GM19023 (cell line): ENCODE results near the gene ARFGAP2.
"Not testable (repeated sequence)": the region's sequence is repeated elsewhere in the genome, so short reads cannot be mapped to it uniquely, and the experiment has no call there.

Source experiments
- ATAC-seq: cut with Tn5 transposase; IDR thresholded peaks from one replicate; pipeline ENCODE4 v1.9.1; 2021; ENCODE audit warnings: mild to moderate bottlenecking, moderate library complexity; ENCODE audit not compliant: unreplicated experiment

The ARFGAP2 gene

DNA sequence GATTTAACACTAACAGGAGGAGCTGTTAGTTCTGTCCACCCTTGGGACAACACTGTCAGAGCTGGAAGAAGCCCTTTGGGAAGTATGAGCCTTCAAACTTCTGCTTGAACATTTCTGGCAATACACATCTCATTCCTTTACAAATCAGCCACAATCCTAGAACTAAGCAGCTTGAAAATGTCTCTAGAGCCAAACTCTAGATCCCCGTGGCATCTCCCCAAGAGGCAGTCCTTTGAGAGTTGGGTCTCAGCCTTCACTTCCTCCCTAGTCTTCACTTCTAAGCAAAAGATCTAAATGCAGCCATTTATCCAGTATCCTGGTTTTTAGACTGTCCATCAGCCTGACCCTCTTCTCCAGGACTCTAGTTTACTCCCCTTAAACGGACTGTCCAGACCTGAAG lies 26.9 kb downstream of the ARFGAP2 start:
- no peak for ATAC-seq

DNA sequence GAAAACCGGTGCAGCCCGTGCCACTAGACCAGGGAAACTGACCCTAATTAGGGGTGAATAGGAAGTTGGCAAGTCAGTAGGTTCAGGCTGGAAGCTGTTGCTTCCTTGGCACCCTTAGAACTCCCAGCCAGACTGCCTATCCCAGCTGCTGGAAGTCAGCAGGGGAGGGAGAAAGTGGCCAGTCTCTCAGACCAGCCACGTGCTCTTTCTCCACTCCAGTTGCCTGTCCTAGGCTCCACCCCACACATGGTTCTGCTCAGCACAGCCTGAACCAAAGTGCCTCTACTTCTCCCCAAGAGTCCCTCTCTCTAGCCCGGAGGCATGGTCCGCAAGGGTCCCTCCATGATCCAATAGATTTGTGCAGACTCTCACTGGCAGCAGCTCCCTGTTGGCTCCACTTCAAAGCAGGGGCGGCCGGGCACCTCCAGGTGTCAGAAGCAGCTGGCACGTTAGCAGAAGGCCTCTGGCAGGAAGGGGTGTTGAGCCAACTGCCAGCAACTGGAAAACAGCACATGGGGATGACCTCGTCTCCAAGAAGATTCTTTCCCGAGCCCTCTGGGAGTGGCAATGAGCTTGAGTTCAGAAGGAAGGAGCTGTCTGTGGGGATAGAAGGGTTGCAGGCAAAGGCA lies 27.7 kb downstream of the ARFGAP2 start:
- ATAC-seq: no peak

DNA sequence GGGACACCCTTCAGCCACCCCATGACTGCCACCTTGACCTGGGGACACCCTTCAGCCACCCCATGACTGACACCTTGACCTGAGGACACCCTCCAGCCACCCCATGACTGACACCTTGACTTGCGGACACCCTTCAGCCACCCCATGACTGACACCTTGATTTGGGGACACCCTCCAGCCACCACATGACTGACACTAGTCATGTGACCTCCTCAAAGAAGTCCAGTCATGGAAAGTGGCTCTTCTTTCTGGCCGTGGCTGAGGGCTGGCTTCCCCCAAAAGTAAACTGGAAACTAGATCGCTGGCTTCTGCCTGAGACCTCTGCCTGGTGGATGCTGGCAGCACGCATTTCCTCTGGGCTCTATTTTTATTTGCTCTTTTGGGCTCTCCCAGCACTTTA lies 28.4 kb downstream of the ARFGAP2 start:
- no peak for ATAC-seq

DNA sequence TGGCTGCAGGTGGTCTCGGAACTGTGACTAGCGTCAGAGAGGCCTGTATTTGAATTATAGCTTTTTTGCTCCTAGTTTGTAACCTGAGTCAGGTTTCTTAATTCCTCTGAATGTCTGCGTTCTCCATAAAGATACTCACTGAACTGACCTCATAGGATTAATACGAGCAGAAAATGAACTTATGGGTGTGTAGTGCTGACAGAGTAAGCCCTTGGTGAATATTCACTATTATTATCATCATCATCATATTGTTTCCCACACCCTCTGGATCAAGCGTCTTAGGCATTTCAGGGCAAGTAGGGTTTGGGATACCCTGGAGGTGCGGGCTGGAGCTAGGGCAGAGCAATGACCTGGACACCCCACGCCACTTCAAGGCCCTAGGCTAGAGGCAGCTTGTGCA lies 29.0 kb downstream of the ARFGAP2 start:
- ATAC-seq: no peak

DNA sequence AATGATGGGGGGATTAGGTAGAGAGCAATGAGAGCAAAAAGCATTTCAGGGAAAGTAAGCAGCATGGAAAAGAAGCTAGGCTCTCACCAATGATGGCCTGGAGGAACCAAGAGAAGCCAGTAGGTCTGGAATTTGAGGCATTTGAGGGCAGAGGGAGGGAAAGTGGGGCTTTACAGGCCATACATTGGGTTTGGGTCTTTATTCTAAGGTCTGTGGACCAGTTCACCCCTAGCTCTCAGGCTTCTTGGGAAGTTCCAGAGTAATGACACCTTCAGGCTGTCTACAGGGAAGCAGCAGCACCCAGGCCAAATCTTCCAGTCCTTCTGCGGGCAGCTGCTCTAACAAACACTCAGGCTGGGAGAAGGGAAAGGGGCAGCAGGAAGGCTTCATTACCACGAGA lies 29.4 kb downstream of the ARFGAP2 start:
- ATAC-seq: no peak

DNA sequence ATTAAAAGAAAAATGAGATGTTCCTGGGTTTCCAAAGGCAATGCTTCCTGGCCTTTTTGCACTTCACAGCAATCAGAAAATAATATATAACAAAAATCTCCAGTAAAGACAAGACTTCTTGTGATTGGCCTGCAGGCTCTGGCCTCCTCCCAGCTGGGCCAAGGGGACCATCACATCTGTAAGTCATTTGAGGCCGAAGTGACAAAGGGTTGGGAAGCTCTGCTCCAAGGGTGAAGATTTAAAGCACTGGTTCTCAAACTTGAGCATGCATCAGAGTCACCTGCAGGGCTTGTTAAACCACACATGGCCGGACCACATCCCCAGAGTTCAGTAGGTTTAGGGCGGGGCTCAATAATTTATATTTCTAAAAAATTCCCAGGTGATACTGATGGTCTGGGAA lies 32.1 kb downstream of the ARFGAP2 start:
- ATAC-seq: no peak

DNA sequence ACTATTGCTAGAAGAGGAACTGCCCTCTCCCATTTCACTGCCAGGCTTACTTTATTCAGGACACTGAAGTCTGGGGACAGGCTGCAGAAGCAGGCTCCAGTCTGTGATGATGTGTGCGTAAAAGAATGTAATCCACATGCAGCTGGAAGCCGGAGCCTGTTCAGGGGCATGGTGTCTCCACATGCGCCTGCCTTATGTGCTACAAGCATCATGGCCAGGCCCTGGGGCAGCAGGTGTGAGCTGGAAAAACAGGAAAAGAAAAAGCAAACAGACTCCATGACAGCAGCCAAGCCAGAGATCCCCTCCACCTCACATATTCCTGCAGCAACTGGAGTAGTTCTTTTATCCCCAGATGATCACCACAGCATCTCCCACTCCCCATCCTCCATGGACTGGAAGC lies 33.4 kb downstream of the ARFGAP2 start:
- ATAC-seq: no peak

DNA sequence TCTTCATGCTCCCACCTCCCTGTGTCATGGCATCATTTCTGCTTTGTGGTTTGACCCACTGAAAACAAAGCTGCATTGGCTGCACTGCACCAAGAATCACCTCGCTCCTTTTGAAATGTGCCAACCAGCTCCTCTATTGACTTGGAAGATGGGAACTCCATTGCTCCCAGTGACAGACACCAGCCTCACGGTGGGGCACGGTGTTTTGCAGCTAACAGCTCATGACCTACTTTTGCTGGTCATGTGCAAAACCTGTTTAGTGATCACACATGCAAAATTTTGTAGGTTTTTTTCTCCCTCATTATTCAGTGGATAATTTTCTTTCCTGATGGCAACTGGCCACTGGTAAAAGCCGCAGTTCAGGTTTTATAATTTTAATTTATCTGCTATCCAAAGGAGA lies 36.8 kb downstream of the ARFGAP2 start:
- ATAC-seq: no peak

DNA sequence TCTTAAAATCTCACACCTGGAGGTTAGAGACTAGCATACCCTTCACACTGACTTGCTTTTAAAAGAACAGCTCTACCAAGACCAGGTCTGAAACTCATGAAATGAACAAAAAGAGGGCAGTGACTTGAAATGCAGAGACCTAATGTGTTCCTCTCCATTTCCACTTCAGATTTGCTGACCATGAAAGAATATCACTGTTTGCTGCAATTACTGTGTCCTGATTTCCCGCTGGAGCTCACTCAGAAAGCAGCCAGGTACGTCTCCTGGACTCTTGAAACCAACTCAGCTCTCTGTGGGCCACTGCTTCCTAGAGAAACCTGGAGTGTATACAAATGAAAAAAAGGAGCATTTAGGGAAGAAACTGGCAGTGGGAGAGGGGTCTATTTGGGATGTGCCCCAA lies 39.2 kb downstream of the ARFGAP2 start:
- ATAC-seq: no peak

DNA sequence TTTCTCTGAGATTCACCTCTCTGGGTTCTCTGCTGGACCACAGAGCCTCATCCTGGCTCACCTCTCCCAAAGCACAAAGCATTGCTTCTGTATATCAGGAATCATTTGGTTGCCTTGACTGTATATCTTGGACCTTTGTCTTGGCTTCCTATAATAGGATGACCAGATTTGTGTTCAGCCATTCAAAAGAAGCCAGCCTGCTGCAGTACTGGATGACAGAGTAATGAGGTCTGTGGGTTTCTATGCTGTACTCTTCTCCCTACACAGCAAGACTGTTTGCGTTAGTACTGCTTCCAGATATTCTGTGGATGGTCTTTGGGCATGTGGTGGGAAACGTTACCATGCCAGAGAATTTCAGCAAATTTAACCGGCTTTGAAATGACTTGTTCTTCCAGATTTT lies 39.8 kb downstream of the ARFGAP2 start:
- ATAC-seq: no peak

DNA sequence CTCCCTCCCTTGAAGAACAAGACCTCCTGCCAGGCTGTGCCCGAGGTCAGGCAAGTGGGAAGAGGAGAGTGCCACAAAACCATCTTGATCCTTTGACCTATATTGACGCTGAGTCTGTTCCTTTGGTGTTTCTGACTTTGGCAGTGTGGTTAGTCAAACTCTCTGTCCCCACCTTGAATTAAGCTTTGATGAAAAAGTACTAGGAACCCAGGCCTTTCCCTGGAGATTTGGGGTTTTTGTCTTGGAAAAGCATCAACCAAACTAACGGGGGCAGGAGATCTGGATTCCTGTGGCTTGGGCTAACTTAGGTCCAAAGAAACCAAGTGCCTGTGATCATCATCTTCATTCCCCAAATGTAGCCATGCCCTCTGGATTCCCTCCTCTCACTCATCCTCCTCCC lies 40.4 kb downstream of the ARFGAP2 start:
- ATAC-seq: no peak

DNA sequence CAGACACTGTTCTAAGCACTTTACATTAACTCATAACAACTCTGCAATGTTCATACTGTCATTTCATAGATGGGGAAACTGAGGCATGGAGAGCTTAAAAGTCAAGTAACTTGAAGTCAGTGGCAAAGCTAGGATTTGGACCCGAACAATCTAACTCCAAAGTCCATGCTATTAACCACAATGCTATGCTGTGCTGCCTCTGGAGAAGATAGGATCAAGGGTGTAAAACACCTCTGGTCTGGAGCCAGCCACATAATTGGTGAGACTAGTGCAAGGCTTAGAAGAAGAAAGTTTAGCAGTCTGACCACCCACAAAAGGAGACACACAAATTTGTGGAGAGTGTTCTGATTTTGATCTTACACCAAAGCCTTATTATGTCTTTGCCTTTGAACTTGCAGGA lies 43.7 kb downstream of the ARFGAP2 start:
- no peak for ATAC-seq

DNA sequence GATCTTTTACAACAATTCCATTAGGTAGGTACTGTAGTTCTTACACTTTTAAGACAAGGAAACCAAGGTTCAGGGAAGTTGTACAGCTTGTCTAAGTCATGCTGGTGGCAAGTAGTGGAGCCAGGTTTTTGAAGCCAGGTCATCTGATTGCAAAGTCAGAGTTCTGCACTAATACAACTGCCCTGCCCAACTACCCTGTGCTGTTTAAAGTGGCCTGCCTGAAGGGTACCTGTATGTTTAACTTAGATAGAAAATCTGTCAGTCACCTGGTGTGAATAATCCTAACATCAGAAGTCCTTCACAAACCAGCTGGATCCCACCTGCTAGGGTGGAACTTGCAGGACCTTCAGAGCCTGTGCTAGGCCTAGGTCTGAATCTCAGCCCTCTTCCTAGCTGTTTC lies 44.2 kb downstream of the ARFGAP2 start:
- no peak for ATAC-seq

DNA sequence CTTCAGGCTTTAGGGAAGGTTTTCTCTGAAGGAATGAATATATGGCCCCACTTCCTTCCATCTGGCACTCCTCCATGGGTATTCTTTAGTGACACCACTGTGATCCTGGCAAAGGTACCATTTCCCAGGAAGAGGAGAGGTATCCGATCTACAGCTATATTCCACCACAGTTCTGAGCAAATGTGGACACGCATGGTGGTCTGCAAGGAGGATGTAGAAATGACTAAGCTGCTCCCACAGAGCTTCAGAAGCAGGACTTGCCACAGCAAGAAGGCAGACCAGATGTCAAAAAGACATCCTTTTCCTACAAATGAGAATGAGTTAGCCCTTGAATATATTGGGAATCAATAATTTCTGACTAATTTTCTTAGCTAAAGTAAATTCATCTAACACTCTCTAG lies 45.5 kb downstream of the ARFGAP2 start:
- no peak for ATAC-seq

DNA sequence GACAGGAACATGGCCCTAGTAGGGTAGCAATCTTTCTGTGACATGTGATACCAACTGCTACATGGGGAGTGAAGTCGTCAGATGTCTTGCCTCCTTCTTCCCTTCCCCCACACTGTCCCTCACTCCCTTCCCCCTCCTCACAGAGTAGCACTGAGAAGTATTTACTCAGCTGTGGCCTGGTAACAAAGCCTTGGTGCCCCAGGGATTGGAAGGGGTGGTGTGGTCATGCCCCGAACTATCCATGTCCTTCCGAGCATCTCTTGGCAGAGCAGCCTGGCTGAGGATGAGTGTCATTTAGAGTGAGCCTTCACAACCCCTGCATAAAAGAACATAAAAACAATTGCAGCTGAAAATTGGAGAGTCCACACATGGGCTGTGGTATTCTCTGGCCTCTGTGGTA lies 46.1 kb downstream of the ARFGAP2 start:
- ATAC-seq: no peak

DNA sequence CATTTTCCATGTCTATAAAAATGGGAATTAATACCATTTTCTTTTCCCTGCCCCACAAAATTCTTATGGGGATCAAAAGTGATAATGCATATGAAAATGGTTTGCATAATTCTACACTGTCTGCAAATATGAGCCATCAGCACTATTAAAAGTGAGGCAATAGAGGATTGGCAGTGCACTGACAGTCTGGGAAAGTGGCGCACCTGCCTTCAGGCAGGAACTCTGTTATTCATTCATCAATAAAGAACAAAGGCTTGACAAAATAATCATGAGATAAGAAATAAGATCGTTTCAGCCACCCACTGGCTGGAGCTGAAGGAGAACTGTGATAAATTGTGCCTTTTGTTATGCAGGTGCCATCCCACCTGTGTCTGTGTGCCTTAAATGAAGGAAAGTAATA lies 49.5 kb downstream of the ARFGAP2 start:
- ATAC-seq: no peak

DNA sequence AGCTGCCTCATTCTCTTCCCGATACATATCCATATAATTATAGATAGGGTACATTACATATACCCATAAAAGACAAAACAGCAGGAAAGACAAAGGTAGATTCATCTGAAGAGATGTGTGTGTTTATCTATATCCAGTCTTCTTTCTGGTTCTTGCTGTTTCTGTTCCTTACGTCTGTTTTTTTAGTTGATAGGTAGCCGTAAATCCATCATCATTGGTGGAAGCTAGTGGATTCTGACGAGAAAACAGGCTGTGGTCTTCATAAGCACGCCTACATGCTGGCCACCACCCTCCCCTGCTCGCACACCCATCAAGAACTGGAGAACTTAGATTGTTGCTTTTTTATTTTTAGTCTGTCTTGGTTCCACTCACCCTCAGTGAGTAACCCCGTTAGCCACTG lies 51.6 kb downstream of the ARFGAP2 start:
- no peak for ATAC-seq

DNA sequence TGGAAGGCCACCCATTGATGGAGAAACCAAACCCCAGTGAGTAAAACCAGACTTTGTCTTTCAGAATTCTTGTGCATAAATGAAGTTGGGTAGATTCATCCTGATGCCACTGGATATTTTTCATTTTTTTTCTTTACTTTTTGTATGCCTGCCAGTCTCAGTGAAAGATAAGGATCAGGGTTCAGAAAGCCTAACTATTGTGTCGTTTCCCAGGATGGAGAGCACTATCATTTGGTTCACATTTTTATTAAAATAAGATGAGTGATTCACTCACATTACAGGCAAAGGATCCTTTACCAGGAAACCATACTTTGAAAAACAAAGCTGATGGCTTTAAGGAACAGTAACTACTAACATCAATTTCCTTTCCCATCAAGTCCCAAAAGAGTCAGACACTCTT lies 52.0 kb downstream of the ARFGAP2 start:
- ATAC-seq: no peak

DNA sequence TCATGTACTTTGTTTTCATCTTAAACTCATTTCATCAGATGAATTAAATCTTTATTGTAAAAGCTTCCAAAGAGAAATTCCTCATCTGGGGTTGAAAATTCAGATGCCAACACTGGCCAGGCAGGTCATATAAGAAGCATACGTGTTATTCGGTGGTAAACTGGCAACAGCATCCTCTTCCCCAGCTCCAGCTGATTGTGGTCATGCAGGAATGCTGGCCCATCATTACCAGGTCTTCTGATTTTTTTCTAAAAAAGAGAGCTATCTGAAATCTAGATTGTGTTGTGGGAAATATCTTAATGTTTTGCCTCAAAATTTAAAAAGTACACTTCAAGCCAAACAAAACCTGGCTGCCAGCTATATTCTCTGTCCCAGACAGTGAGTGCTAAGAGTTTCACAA lies 53.6 kb downstream of the ARFGAP2 start:
- ATAC-seq: no peak

DNA sequence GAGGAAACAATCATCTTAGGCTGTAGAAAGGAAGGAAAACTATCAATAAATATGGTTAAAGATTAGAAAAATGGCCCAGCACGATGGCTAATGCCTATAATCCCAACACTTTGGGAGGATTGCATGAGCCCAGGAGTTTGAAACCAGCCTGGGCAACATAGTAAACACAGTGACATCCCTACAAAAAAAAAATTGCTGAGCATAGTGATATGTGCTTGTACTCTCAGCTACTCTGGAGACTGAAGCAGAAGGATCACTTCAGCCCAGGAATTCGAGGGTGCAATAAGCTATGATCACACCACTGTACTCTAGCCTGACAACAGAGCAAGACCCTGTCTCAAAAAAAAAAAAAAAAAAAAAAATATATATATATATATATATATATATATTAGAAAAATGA lies 54.9 kb downstream of the ARFGAP2 start:
- ATAC-seq: no peak

DNA sequence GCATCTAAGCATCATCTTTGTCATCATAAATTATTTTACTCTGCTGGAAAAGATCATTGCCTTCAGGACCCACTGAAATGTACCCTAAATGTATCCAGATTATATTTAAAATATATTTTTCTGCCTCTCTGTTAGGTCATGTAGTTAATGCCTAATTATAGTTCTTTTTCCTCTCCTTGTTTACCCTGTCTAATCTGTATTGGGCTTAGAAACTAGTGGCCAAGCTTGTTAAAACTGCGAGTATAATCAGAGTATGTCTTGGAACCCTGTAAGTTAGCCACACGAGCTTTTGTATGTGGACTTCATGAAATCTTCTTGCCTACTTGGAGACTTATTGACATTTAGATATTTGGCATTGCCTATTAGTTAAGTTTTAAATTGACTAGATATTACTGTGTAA lies 55.6 kb downstream of the ARFGAP2 start:
- ATAC-seq: no peak

DNA sequence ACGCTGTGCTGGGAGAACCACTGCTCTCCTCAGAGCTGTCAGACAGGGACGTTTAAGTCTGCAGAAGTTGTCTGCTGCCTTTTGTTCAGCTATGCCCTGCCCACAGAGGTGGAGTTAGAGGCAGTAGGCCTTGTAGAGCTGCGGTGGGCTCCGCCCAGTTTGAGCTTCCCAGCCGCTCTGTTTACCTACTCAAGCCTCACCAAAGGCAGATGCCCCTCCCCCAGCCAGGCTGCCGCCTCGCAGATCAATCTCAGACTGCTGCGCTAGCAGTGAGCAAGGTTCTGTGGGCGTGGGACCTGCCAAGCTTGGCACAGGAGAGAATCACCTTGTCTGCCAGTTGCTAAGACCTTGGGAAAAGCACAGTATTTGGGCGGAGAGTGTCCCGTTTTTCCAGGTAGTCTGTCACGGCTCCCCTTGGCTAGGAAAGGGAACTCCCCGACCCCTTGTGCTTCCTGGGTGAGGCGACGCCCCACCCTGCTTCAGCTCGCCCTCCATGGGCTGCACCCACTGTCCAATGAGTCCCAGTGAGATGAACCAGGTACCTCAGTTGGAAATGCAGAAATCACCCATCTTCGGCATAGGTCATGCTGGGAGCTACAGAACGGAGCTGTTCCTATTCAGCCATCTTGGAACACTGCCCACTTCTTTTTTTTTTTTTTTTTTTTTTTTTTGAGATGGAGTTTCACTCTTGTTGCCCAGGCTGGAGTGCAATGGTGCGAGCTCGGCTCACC lies 57.6 kb downstream of the ARFGAP2 start:
- ATAC-seq: not testable (repeated sequence)
